Hepatocyte (in vitro differentiated cells): ENCODE results near the gene PGD.

ENCODE experiments used
- CTCF ChIP-seq: fragments of 200-600 bp; sonication (generic); IDR thresholded peaks from 2 replicates; pipeline ENCODE4 v1.5.1; 2016; ENCODE audit warnings: antibody characterized with exemption, mild to moderate bottlenecking; ENCODE audit not compliant: poor library complexity
- EZH2 ChIP-seq: fragments of 200-600 bp; sonication (generic); IDR thresholded peaks from 2 replicates; pipeline ENCODE4 v1.6.1; 2016; ENCODE audit warnings: antibody characterized with exemption, mild to moderate bottlenecking, borderline replicate concordance

DNA sequence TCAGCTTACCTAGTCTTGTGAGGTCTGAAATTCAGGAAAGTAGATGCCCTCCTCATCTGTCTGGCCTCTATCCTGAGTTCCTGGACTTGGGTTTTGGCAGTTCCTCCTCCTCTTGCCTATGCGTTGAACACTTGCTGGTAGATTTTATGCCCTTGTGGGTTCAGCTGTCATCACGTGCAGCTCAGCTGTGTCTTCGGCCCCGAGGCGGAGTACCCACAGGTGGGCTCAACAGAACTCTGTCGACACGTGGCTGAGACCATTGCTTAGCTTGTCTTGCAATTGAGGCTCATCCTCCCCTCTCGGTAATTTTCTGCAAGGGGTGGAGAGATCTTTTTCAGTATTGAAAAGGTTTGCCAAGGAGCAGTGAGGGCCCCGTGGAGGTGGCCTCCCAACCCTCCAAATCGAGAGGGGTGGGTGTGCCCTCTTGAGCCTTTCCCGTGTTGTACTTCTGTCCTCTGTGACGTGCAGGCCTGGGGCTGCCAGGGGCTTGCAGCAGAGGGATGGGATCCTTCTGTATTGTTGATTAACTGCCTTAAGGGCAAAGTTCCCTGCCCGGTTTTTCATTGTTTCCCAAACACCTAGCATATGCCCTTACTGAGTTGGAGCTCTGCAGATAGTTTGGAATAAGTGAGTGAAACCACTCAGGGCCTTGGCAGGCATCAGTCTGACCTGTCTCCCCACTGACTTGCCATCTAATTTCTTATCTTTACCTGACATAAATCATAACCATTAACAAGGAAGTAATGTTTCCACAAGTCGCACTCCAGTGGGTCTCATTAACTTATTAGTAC is 34.2 kb downstream of the PGD start:
- TF ChIP-seq CTCF (no peak), EZH2 (no peak)
